SK-N-MC (cell line): ENCODE data around the gene ZNF500.
A peak's percentile ranks its signal among the peaks of the same experiment; 100 is the strongest.

ENCODE experiments used
- DNase-seq: peaks from one replicate; pipeline ENCODE4 v3.0.0-alpha.2; 2011; ENCODE audit warnings: low read depth, low spot score
- H3K27ac ChIP-seq: fragments of 200-600 bp; sonication (generic); 2 replicates; pipeline ENCODE4 v1.5.1; 2016; ENCODE audit warnings: mixed run types
- H3K36me3 ChIP-seq: fragments of 200-600 bp; sonication (generic); 2 replicates; pipeline ENCODE4 v1.6.1; 2017; ENCODE audit warnings: antibody characterized with exemption, low read length, mixed read lengths; ENCODE audit not compliant: insufficient read depth
- H3K4me3 ChIP-seq: fragments of 200-600 bp; sonication (generic); 2 replicates; pipeline ENCODE4 v1.5.1; 2016
- H3K9ac ChIP-seq: fragments of 200-600 bp; sonication (generic); 2 replicates; pipeline ENCODE4 v1.8.0; 2017; ENCODE audit warnings: mixed run types, mixed read lengths; ENCODE audit not compliant: insufficient read length
- H3K9me3 ChIP-seq: fragments of 200-600 bp; sonication (generic); 2 replicates; pipeline ENCODE4 v1.6.1; 2017; ENCODE audit warnings: low read depth, mild to moderate bottlenecking, antibody characterized with exemption, low read length, moderate library complexity, mixed read lengths
- EZH2 ChIP-seq: fragments of 200-600 bp; sonication (generic); IDR thresholded peaks from one replicate; pipeline ENCODE4 v1.6.1; 2017; ENCODE audit warnings: antibody characterized with exemption
- FOXP2 ChIP-seq: optimal IDR thresholded peaks from 2 replicates; pipeline ENCODE3; 2011; ENCODE audit warnings: mild to moderate bottlenecking, moderate library complexity; ENCODE audit not compliant: insufficient read depth; ENCODE audit errors: extremely low read length, control extremely low read depth
- POLR2AphosphoS5 ChIP-seq: IDR thresholded peaks from 2 replicates; pipeline ENCODE4 v1.6.1; 2012; ENCODE audit warnings: mild to moderate bottlenecking, low read depth, low read length, borderline replicate concordance

The ZNF500 gene

GRCh38 chr16:4734730-4735535 lies 32.0 kb downstream of the ZNF500 start:
- no peak for TF ChIP-seq FOXP2
- TF ChIP-seq POLR2AphosphoS5: 0 out of 2 replicates have a peak, but pooled peaks have one; percentile 47
- Histone ChIP-seq H3K9ac (peak overlapping the region; percentile 92), H3K4me3 (peak overlapping the region; percentile 93), H3K27ac (peak overlapping the region; percentile 78), H3K36me3 (no peaks in the 10 kb centered on the region; the same call in 1 of the 2 replicates), H3K9me3 (no peaks in the 10 kb centered on the region)
- peak; percentile 18 for DNase-seq

- Histone ChIP-seq H3K9me3 (no peaks in the 10 kb centered on the region), H3K27ac (peak within 1 kb of the TSS; percentile 78), H3K9ac (peak within 1 kb of the TSS; percentile 92), H3K4me3 (peak within 1 kb of the TSS; percentile 93), H3K36me3 (no peaks in the 10 kb centered on the region; the same call in 1 of the 2 replicates)
- DNase-seq: peak; percentile 18
- TF ChIP-seq POLR2AphosphoS5 (peak; percentile 60), EZH2 (no peak)
Measured at GRCh38 chr16:4734063-4734729, 32.8 kb downstream of the ZNF500 start, which contains the start of the genes ANKS3 and DNAAF8. Gene ANKS3 (minus strand): TSS chr16:4734271. CDS start chr16:4730149, 4,122 bp downstream. Gene DNAAF8 (plus strand): TSS chr16:4734537. CDS start chr16:4736515, 1,978 bp downstream.

- H3K9ac ChIP-seq: peak overlapping the region; percentile 92
- H3K4me3 ChIP-seq: peak overlapping the region; percentile 93
- peak overlapping the region; percentile 78 for H3K27ac ChIP-seq
- no peak for TF ChIP-seq FOXP2
- TF ChIP-seq EZH2: no peak
- TF ChIP-seq POLR2AphosphoS5: no peak
- peaks cover 3% of the 10 kb centered on the region; the same call in 1 of the 2 replicates for H3K36me3 ChIP-seq
- DNase-seq: no peak
- H3K9me3 ChIP-seq: no peaks in the 10 kb centered on the region
Measured at GRCh38 chr16:4733747-4734062, 33.3 kb downstream of the ZNF500 start.

- Histone ChIP-seq H3K4me3 (peak overlapping the region; percentile 93), H3K9me3 (no peaks in the 10 kb centered on the region), H3K36me3 (peaks cover 6% of the 10 kb centered on the region; the same call in 1 of the 2 replicates), H3K27ac (no peak overlapping the region), H3K9ac (peak overlapping the region; percentile 92)
- TF ChIP-seq EZH2 (no peak), FOXP2 (no peak), POLR2AphosphoS5 (no peak)
- no peak for DNase-seq
Measured at GRCh38 chr16:4733211-4733742, 33.7 kb downstream of the ZNF500 start.

- Histone ChIP-seq H3K9ac (no peak overlapping the region), H3K4me3 (no peak overlapping the region), H3K27ac (no peak overlapping the region), H3K9me3 (no peaks in the 10 kb centered on the region), H3K36me3 (peaks cover 11% of the 10 kb centered on the region; the same call in 1 of the 2 replicates)
- DNase-seq: no peak
- no peak for TF ChIP-seq EZH2
- no peak for TF ChIP-seq POLR2AphosphoS5
- no peak for TF ChIP-seq FOXP2
Measured at GRCh38 chr16:4729876-4730275, 37.1 kb downstream of the ZNF500 start.

- Histone ChIP-seq H3K27ac (no peak overlapping the region), H3K9ac (no peak overlapping the region), H3K4me3 (no peak overlapping the region), H3K36me3 (peaks cover 11% of the 10 kb centered on the region; the same call in 1 of the 2 replicates), H3K9me3 (no peaks in the 10 kb centered on the region)
- DNase-seq: no peak
- TF ChIP-seq FOXP2: no peak
- no peak for TF ChIP-seq POLR2AphosphoS5
- no peak for TF ChIP-seq EZH2
Measured at GRCh38 chr16:4728676-4729075, 38.3 kb downstream of the ZNF500 start.

GRCh38 chr16:4726616-4727015 lies 40.3 kb downstream of the ZNF500 start:
- H3K9ac ChIP-seq: no peak overlapping the region
- no peak for DNase-seq
- no peak overlapping the region for H3K4me3 ChIP-seq
- peaks cover 11% of the 10 kb centered on the region; the same call in 1 of the 2 replicates for H3K36me3 ChIP-seq
- H3K9me3 ChIP-seq: no peaks in the 10 kb centered on the region
- TF ChIP-seq POLR2AphosphoS5: no peak
- TF ChIP-seq EZH2: no peak
- TF ChIP-seq FOXP2: no peak
- H3K27ac ChIP-seq: no peak overlapping the region

GRCh38 chr16:4724661-4725270 lies 42.2 kb downstream of the ZNF500 start:
- Histone ChIP-seq H3K4me3 (no peak overlapping the region), H3K9ac (no peak overlapping the region), H3K36me3 (peaks cover 11% of the 10 kb centered on the region; the same call in 1 of the 2 replicates), H3K9me3 (no peaks in the 10 kb centered on the region), H3K27ac (no peak overlapping the region)
- TF ChIP-seq EZH2 (no peak), POLR2AphosphoS5 (no peak)
- no peak for DNase-seq
